Spleen (tissue), 11 donors: ENCODE results near the gene TATDN3. TPM values are rescaled to one million over a fixed set of nuclear protein-coding genes. Genes with fewer than 3 reads are reported as not detected.

Experiments used
- DNase-seq: peaks from one replicate; pipeline ENCODE4 v3.0.0-alpha.2; 2020
- H3K27ac ChIP-seq, 8 donors: fragments of 200-600 bp; sonication (generic) in 7 of 8; 1 replicate in 4 of 8; 2 replicates in 4 of 8; pipeline versions ENCODE4 v1.5.0 to v1.8.0; 2016 to 2021; ENCODE audit warnings: inconsistent platforms in 4 of 8, mild to moderate bottlenecking in 4 of 8, moderate library complexity in 1 of 8
- H3K27me3 ChIP-seq, 7 donors: fragments of 200-600 bp; sonication (generic) in 6 of 7; replicated peaks in 1 of 7; 1 replicate in 4 of 7; 2 replicates in 3 of 7; pipeline versions ENCODE4 v1.5.0 to v1.8.0; 2016 to 2021; ENCODE audit warnings: inconsistent platforms in 3 of 7, mild to moderate bottlenecking in 1 of 7
- H3K36me3 ChIP-seq, 6 donors: fragments of 200-600 bp; sonication (generic) in 5 of 6; 1 replicate in 4 of 6; 2 replicates in 2 of 6; pipeline versions ENCODE4 v1.5.0 to v1.8.0; 2016 to 2021; ENCODE audit warnings: inconsistent platforms in 2 of 6
- H3K4me1 ChIP-seq, 6 donors: fragments of 200-600 bp; sonication (generic) in 5 of 6; 1 replicate in 3 of 6; 2 replicates in 3 of 6; pipeline versions ENCODE4 v1.5.0 to v1.8.0; 2016 to 2021; ENCODE audit warnings: inconsistent platforms in 3 of 6
- H3K4me3 ChIP-seq, 8 donors: fragments of 200-600 bp; sonication (generic) in 7 of 8; 1 replicate in 4 of 8; 2 replicates in 4 of 8; pipeline versions ENCODE4 v1.5.0 to v1.8.0; 2016 to 2021; ENCODE audit warnings: inconsistent platforms in 4 of 8, mild to moderate bottlenecking in 4 of 8, moderate library complexity in 2 of 8
- H3K9me3 ChIP-seq, 8 donors: fragments of 200-600 bp; sonication (generic) in 7 of 8; 1 replicate in 4 of 8; 2 replicates in 4 of 8; pipeline versions ENCODE4 v1.5.0 to v1.8.0; 2016 to 2021; ENCODE audit warnings: inconsistent platforms in 4 of 8
- CTCF ChIP-seq, 11 experiments: fragments of 200-600 bp in 7 of 11; fragments of 450-650 bp in 4 of 11; sonication (generic) in 4 of 11; IDR thresholded peaks in 8 of 11; conservative IDR thresholded peaks in 3 of 11; 1 replicate in 7 of 11; 2 replicates in 4 of 11; pipeline versions ENCODE4 v1.4.0 to v1.8.0; 2016 to 2021; ENCODE audit warnings: antibody characterized with exemption in 11 of 11, inconsistent platforms in 4 of 11, mild to moderate bottlenecking in 1 of 11
- POLR2A ChIP-seq, 3 donors: fragments of 450-650 bp; IDR thresholded peaks; one replicate each; pipeline ENCODE4 v1.5.1; 2017; ENCODE audit warnings: antibody characterized with exemption in 3 of 3, mild to moderate bottlenecking in 1 of 3
- POLR2AphosphoS5 ChIP-seq, 3 donors: sonication (generic); formaldehyde crosslinking; IDR thresholded peaks; one replicate each; pipeline ENCODE4 v1.5.1; 2017; ENCODE audit warnings: antibody characterized with exemption in 3 of 3
- WGBS, 5 donors: extraction: QIAGEN DNeasy Blood & Tissue Kit in 3 of 5; methylation state at CpG; one replicate each; pipeline versions ENCODE4 v1.1.5 to v1.1.7; 2013 to 2018; 5-methylcytosine and 5-hydroxymethylcytosine counted together
- intact Hi-C: fragments of 100-400 bp; cut with DNase I; formaldehyde crosslinking; loops from one replicate; pipeline ENCODE4 v1.15.0; 2023; ENCODE audit warnings: low total_unique reads
- polyA plus RNA-seq, 3 donors: library from polyadenylated mRNA; stranded (reverse); fragments of 200-250 nt; gene quantifications; one replicate each; pipeline ENCODE4 v1.2.1, GENCODE V29; 2013
- total RNA-seq, 7 donors: library from RNA; depleted of rRNA in 3 of 7; stranded (reverse); fragments of >200 nt in 3 of 7; fragmentation: NEBNext Ultra II Directional in 4 of 7; extraction: Animal tissue kit (Norgen Biotek cat#: 25700) in 4 of 7; gene quantifications; one replicate each; pipeline versions ENCODE4 v1.1.0 to v1.2.1, GENCODE V29; 2016 to 2021
- donor health status: healthy with polysubstance abuse.
- donor health status: DM: no; HTN: no; CAD: no; lungs with moderate emphysema.
- donor health status: DM: no; HTN: no; CAD: no.
- donor health status: Bipolar disorder and iron deficiency.
- donor health status: healthy.
- donor health status: DM: no; HTN: no; CAD: no.
- donor health status: DM: yes; HTN: yes; CAD: no.

Gene TATDN3
- total and polyA plus RNA-seq, 10 donors: 13.5 to 28.3 (median 20.1) TPM

GRCh38 chr1:212819726-212820125 lies 28.0 kb downstream of the TATDN3 start:
- intact Hi-C loops: loop anchor here (10.0 kb wide), 1 partner anchor 175 kb away; no protein-coding TSS in a partner anchor
- WGBS, 5 donors: 4 to 16% (median 9%) methylated on average over 5 of the region's 5 CpGs

DNA sequence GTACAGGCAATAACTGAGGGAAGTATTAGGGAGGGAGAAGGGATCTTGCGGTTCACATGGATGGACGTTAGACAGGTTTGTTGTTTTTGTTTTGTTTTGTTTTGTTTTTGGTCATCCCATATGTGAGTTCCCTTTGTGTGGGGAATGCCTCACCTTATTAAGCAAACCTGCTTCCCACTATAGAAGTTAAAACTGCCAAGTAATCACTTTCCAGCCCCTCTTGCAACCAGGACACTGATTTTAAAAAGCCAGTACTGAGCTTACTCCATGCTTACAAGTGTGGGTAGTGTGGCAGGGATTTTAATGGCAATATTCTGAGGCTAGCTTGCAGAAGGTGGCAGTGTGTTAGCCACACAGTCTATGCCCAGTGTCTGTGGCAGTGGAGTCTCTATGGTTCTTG lies 29.3 kb downstream of the TATDN3 start:
- WGBS, 5 donors: 59 to 81% (median 78%) methylated on average over 2 of the region's 2 CpGs
- intact Hi-C loops: no loop called here
- Histone ChIP-seq H3K4me1 (peaks cover 3 to 30% (median 17%) of the 10 kb centered on the region in 6 donors), H3K9me3 (peaks cover 0 to 15% (median 14%) of the 10 kb centered on the region in 8 donors), H3K27ac (no peak overlapping the region), H3K4me3 (no peak overlapping the region), H3K36me3 (no peaks in the 10 kb centered on the region), H3K27me3 (no peaks in the 10 kb centered on the region)
- no peak for TF ChIP-seq CTCF (IDR thresholded peaks at IDR 0.05 in 8 of 11, conservative IDR thresholded peaks at IDR 0.05 in 3 of 11)
- no peak for TF ChIP-seq POLR2AphosphoS5 (IDR thresholded peaks at IDR 0.05)
- no peak for TF ChIP-seq POLR2A (IDR thresholded peaks at IDR 0.05)
- DNase-seq: no peak

More at GRCh38 chr1:212819726-212820125, 28.0 kb downstream of the TATDN3 start:
- Histone ChIP-seq H3K4me3 (peak overlapping the region in 1 of 8 donors; percentile 11), H3K36me3 (peaks cover 0 to 7% (median 0%) of the 10 kb centered on the region in 6 donors), H3K9me3 (peaks cover 0 to 3% (median 1%) of the 10 kb centered on the region in 8 donors), H3K27ac (peak overlapping the region in 3 of 8 donors; percentile 9 to 67 (median 23)), H3K4me1 (peaks cover 3 to 30% (median 17%) of the 10 kb centered on the region in 6 donors), H3K27me3 (no peaks in the 10 kb centered on the region)
- DNase-seq: no peak
- TF ChIP-seq CTCF (IDR thresholded peaks at IDR 0.05 in 8 of 11, conservative IDR thresholded peaks at IDR 0.05 in 3 of 11) (no peak), POLR2AphosphoS5 (IDR thresholded peaks at IDR 0.05) (no peak), POLR2A (IDR thresholded peaks at IDR 0.05) (no peak)

DNA sequence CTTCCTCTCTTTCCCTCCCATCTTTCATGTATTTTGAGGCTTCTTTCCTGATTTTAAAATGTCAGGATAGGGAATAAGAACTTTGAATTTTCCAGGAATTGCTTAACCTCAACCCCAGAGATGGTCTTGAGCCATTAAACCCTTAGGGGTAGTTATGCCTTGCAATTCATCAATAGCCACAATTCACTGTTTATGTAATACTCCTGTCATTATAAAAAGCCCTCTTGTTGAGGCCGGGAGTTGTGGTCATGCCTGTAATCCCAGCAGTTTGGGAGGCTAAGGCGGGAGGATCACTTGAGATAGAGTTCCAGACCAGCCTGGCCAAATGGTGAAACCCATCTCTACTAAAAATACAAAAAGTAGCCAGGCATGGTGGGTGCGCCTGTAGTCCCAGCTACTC lies 31.3 kb downstream of the TATDN3 start:
- Histone ChIP-seq H3K4me1 (peaks cover 3 to 30% (median 17%) of the 10 kb centered on the region in 6 donors), H3K36me3 (no peaks in the 10 kb centered on the region), H3K27ac (no peak overlapping the region), H3K27me3 (no peaks in the 10 kb centered on the region), H3K9me3 (peaks cover 0 to 27% (median 21%) of the 10 kb centered on the region in 8 donors), H3K4me3 (no peak overlapping the region)
- no peak for DNase-seq
- intact Hi-C loops: no loop called here
- TF ChIP-seq POLR2AphosphoS5 (IDR thresholded peaks at IDR 0.05) (no peak), CTCF (IDR thresholded peaks at IDR 0.05 in 8 of 11, conservative IDR thresholded peaks at IDR 0.05 in 3 of 11) (no peak), POLR2A (IDR thresholded peaks at IDR 0.05) (no peak)
- WGBS, 5 donors: 93 to 97% (median 95%) methylated on average over 3 of the region's 3 CpGs

- 91 to 97% (median 96%) methylated on average over 8 to 16 of the region's 16 CpGs for WGBS, 5 donors
- Histone ChIP-seq H3K4me1 (peaks cover 3 to 19% (median 14%) of the 10 kb centered on the region in 6 donors), H3K36me3 (no peaks in the 10 kb centered on the region), H3K27ac (no peak overlapping the region), H3K4me3 (no peak overlapping the region), H3K9me3 (peaks cover 0 to 27% (median 21%) of the 10 kb centered on the region in 8 donors), H3K27me3 (no peaks in the 10 kb centered on the region)
- intact Hi-C loops: no loop called here
- DNase-seq: no peak
- TF ChIP-seq CTCF (IDR thresholded peaks at IDR 0.05 in 8 of 11, conservative IDR thresholded peaks at IDR 0.05 in 3 of 11): no peak
- TF ChIP-seq POLR2A (IDR thresholded peaks at IDR 0.05): no peak
- TF ChIP-seq POLR2AphosphoS5 (IDR thresholded peaks at IDR 0.05): no peak
Measured at GRCh38 chr1:212824201-212824600, 32.5 kb downstream of the TATDN3 start.
